ENCODE measurements around the gene ACAP1.

The ACAP1 gene

GRCh38 chr17:7336240-7337175, at the start of gene ACAP1:
Gene ACAP1 (plus strand): TSS chr17:7336529. CDS start chr17:7336735, 206 bp downstream.
- DNase-seq, result no peak

- DNase-seq, result no peak
Observed at GRCh38 chr17:7289256-7290032, 46.9 kb upstream of the ACAP1 start.

GRCh38 chr17:7290166-7290565, 46.2 kb upstream of the ACAP1 start:
- DNase-seq, result no peak

- DNase-seq, result no peak
Observed at GRCh38 chr17:7290685-7291084, 45.6 kb upstream of the ACAP1 start.

GRCh38 chr17:7292194-7292593, 44.1 kb upstream of the ACAP1 start:
- no peak for DNase-seq

- DNase-seq, result no peak
Observed at GRCh38 chr17:7292729-7293128, 43.6 kb upstream of the ACAP1 start.

GRCh38 chr17:7293159-7293558, 43.2 kb upstream of the ACAP1 start:
- DNase-seq, result no peak

- DNase-seq, result no peak
Observed at GRCh38 chr17:7293816-7294613, 42.3 kb upstream of the ACAP1 start.

GRCh38 chr17:7294614-7295153, 41.6 kb upstream of the ACAP1 start, which contains the start of gene YBX2:
Gene YBX2 (minus strand): TSS chr17:7294639. CDS start chr17:7294500, 139 bp downstream.
- peak; percentile 86 for DNase-seq

- DNase-seq, result no peak
Observed at GRCh38 chr17:7295230-7296180, 40.8 kb upstream of the ACAP1 start.

GRCh38 chr17:7296189-7296861, 40.0 kb upstream of the ACAP1 start:
- DNase-seq, result peak; percentile 24

- no peak for DNase-seq
Observed at GRCh38 chr17:7304179-7304578, 32.1 kb upstream of the ACAP1 start.

- DNase-seq, result peak; percentile 97
Observed at GRCh38 chr17:7306911-7307685, 29.2 kb upstream of the ACAP1 start, which contains the start of gene EIF5A. Gene EIF5A (plus strand): TSS chr17:7307628. CDS start chr17:7309636, 2,008 bp downstream.

GRCh38 chr17:7307686-7308624, 28.4 kb upstream of the ACAP1 start:
- DNase-seq, result no peak

GRCh38 chr17:7308625-7309433, 27.5 kb upstream of the ACAP1 start:
- peak; percentile 26 for DNase-seq

GRCh38 chr17:7309628-7310027, 26.7 kb upstream of the ACAP1 start:
- no peak for DNase-seq

- no peak for DNase-seq
Observed at GRCh38 chr17:7311110-7311705, 25.1 kb upstream of the ACAP1 start.

Data from NCI-H526 treated with DMSO at 0.1 percent for 48 hours (cell line).